Subcutaneous abdominal adipose tissue (tissue), 5 donors: ENCODE results near the gene GUCA2A.

Experiments
- H3K27ac ChIP-seq: one replicate; pipeline ENCODE4 v1.7.0; 2013; ENCODE audit warnings: low read depth, mild to moderate bottlenecking, inconsistent platforms, low read length, moderate library complexity
- H3K27me3 ChIP-seq, 5 donors: one replicate each; pipeline ENCODE4 v1.7.0; 2013; ENCODE audit warnings: low read length in 5 of 5, inconsistent platforms in 1 of 5; ENCODE audit not compliant: control insufficient read depth in 5 of 5, insufficient read depth in 4 of 5
- H3K36me3 ChIP-seq, 5 donors: one replicate each; pipeline ENCODE4 v1.7.0; 2013; ENCODE audit warnings: low read length in 5 of 5; ENCODE audit not compliant: control insufficient read depth in 5 of 5, insufficient read depth in 5 of 5
- H3K4me1 ChIP-seq, 5 donors: one replicate each; pipeline ENCODE4 v1.7.0; 2013; ENCODE audit warnings: low read length in 5 of 5, mild to moderate bottlenecking in 3 of 5, moderate library complexity in 1 of 5; ENCODE audit not compliant: control insufficient read depth in 5 of 5, insufficient read depth in 5 of 5
- H3K4me3 ChIP-seq, 5 donors: one replicate each; pipeline ENCODE4 v1.7.0; 2013; ENCODE audit warnings: low read length in 5 of 5, low read depth in 1 of 5
- H3K9ac ChIP-seq, 5 donors: one replicate each; pipeline ENCODE4 v1.7.0; 2013; ENCODE audit warnings: low read length in 5 of 5, mild to moderate bottlenecking in 4 of 5, moderate library complexity in 3 of 5
- H3K9me3 ChIP-seq, 5 donors: one replicate each; pipeline ENCODE4 v1.7.0; 2013; ENCODE audit warnings: low read length in 5 of 5; ENCODE audit not compliant: control insufficient read depth in 5 of 5
- donor health status: healthy.
- donor health status: healthy.
- donor health status: healthy.
- donor health status: healthy.
- donor health status: healthy.

Gene GUCA2A

GRCh38 chr1:42145764-42146625 is 18.6 kb downstream of the GUCA2A start:
- no peak overlapping the region for H3K4me3 ChIP-seq
- H3K27me3 ChIP-seq, result peaks cover 9 to 38% (median 22%) of the 10 kb centered on the region in 5 donors

GRCh38 chr1:42145389-42145716 is 19.2 kb downstream of the GUCA2A start:
- Histone ChIP-seq H3K4me1 (peaks cover 3 to 19% (median 8%) of the 10 kb centered on the region in 5 donors), H3K9me3 (no peaks in the 10 kb centered on the region), H3K27me3 (peaks cover 9 to 38% (median 22%) of the 10 kb centered on the region in 5 donors), H3K36me3 (no peaks in the 10 kb centered on the region), H3K4me3 (no peak overlapping the region), H3K27ac (no peak overlapping the region), H3K9ac (no peak overlapping the region)

More at GRCh38 chr1:42145764-42146625, 18.6 kb downstream of the GUCA2A start:
- Histone ChIP-seq H3K27ac (no peak overlapping the region), H3K4me1 (peaks cover 3 to 19% (median 8%) of the 10 kb centered on the region in 5 donors), H3K9ac (no peak overlapping the region), H3K9me3 (no peaks in the 10 kb centered on the region), H3K36me3 (no peaks in the 10 kb centered on the region)

- Histone ChIP-seq H3K9me3 (no peaks in the 10 kb centered on the region), H3K27me3 (peaks cover 9 to 38% (median 22%) of the 10 kb centered on the region in 5 donors), H3K4me3 (no peak overlapping the region), H3K9ac (no peak overlapping the region), H3K27ac (no peak overlapping the region), H3K36me3 (no peaks in the 10 kb centered on the region), H3K4me1 (peaks cover 3 to 19% (median 8%) of the 10 kb centered on the region in 5 donors)
These were observed 19.7 kb downstream of the GUCA2A start for GRCh38 chr1:42144711-42145388.

- no peaks in the 10 kb centered on the region for H3K9me3 ChIP-seq
- peaks cover 9 to 38% (median 22%) of the 10 kb centered on the region in 5 donors for H3K27me3 ChIP-seq
These were observed 20.4 kb downstream of the GUCA2A start for GRCh38 chr1:42143896-42144710.

GRCh38 chr1:42142894-42143675 is 21.5 kb downstream of the GUCA2A start:
- Histone ChIP-seq H3K27ac (no peak overlapping the region), H3K27me3 (peaks cover 9 to 38% (median 22%) of the 10 kb centered on the region in 5 donors), H3K9me3 (no peaks in the 10 kb centered on the region)

More at GRCh38 chr1:42143896-42144710, 20.4 kb downstream of the GUCA2A start:
- H3K36me3 ChIP-seq, result no peaks in the 10 kb centered on the region
- no peak overlapping the region for H3K4me3 ChIP-seq
- H3K27ac ChIP-seq, result no peak overlapping the region
- no peak overlapping the region for H3K9ac ChIP-seq
- peaks cover 3 to 19% (median 8%) of the 10 kb centered on the region in 5 donors for H3K4me1 ChIP-seq

GRCh38 chr1:42141978-42142377 is 22.6 kb downstream of the GUCA2A start:
- H3K9me3 ChIP-seq, result no peaks in the 10 kb centered on the region
- no peak overlapping the region for H3K9ac ChIP-seq
- no peak overlapping the region for H3K27ac ChIP-seq
- peaks cover 9 to 37% (median 21%) of the 10 kb centered on the region in 5 donors for H3K27me3 ChIP-seq
- peaks cover 3 to 15% (median 7%) of the 10 kb centered on the region in 5 donors for H3K4me1 ChIP-seq
- no peak overlapping the region for H3K4me3 ChIP-seq
- H3K36me3 ChIP-seq, result no peaks in the 10 kb centered on the region

More at GRCh38 chr1:42142894-42143675, 21.5 kb downstream of the GUCA2A start:
- Histone ChIP-seq H3K9ac (no peak overlapping the region), H3K4me1 (peaks cover 3 to 19% (median 8%) of the 10 kb centered on the region in 5 donors), H3K4me3 (no peak overlapping the region), H3K36me3 (no peaks in the 10 kb centered on the region)

GRCh38 chr1:42140191-42140590 is 24.4 kb downstream of the GUCA2A start:
- H3K36me3 ChIP-seq, result no peaks in the 10 kb centered on the region
- H3K9ac ChIP-seq, result no peak overlapping the region
- no peak overlapping the region for H3K4me3 ChIP-seq
- peaks cover 0 to 13% (median 6%) of the 10 kb centered on the region in 5 donors for H3K4me1 ChIP-seq
- no peaks in the 10 kb centered on the region for H3K9me3 ChIP-seq
- H3K27ac ChIP-seq, result no peak overlapping the region
- H3K27me3 ChIP-seq, result peaks cover under 1 to 20% (median 8%) of the 10 kb centered on the region in 5 donors

DNA sequence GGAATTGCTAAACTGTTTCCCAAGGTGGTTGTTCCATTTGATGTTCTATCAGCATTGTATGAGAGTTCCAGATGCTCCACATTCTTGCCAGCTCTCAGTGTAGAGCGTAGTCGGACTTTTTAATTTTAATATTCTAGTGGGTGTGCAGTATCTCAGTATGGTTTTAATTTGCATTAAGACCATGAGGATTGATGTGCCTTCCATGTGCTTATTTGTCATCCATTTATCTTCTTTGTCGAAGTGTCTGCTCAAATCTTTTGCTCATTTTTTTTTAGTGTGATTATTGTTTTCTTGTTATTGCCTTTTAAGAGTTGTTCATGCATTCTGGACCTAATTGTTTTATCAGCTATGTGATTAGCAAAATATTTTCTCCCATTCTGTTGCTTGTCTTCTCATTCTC is 25.1 kb downstream of the GUCA2A start:
- Histone ChIP-seq H3K4me1 (peaks cover 0 to 18% (median 9%) of the 10 kb centered on the region in 5 donors), H3K9ac (no peak overlapping the region), H3K27me3 (peaks cover 0 to 12% (median 3%) of the 10 kb centered on the region in 5 donors), H3K9me3 (no peaks in the 10 kb centered on the region), H3K36me3 (no peaks in the 10 kb centered on the region), H3K27ac (no peak overlapping the region), H3K4me3 (no peak overlapping the region)

DNA sequence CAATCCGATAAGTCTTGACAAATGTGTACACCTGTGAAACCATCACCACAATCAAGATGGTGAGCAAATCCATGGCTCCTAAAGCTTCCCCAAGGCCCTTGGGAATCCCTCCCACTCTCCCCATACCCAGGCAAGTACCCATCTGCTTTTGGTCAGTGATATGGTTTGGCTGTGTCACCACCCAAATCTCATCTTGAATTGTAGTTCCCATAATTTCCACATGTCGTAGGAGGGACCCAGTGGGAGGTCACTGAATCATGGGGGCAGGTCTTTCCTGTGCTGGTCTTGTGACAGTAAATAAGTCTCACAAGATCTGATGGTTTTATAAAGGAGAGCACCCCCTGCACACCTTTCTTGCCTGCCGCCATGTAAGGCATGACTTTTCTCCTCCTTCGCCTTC is 26.0 kb downstream of the GUCA2A start:
- Histone ChIP-seq H3K36me3 (no peaks in the 10 kb centered on the region), H3K4me1 (peaks cover 0 to 18% (median 9%) of the 10 kb centered on the region in 5 donors), H3K4me3 (no peak overlapping the region), H3K27ac (no peak overlapping the region), H3K27me3 (peaks cover 0 to 12% (median 3%) of the 10 kb centered on the region in 5 donors), H3K9me3 (no peaks in the 10 kb centered on the region), H3K9ac (no peak overlapping the region)
